Prostate gland (tissue), 2 donors: ENCODE data around the gene B4GALNT3.

Experiments
- CTCF ChIP-seq, 4 experiments: fragments of 200-600 bp in 2 of 4; fragments of 450-650 bp in 2 of 4; sonication (generic) in 2 of 4; IDR thresholded peaks; 1 replicate in 3 of 4; 2 replicates in 1 of 4; pipeline ENCODE4 v1.5.1; 2016 to 2019; ENCODE audit warnings: antibody characterized with exemption in 4 of 4, mild to moderate bottlenecking in 2 of 4, moderate library complexity in 2 of 4
- POLR2A ChIP-seq: fragments of 450-650 bp; IDR thresholded peaks from one replicate; pipeline ENCODE4 v1.6.1; 2016; ENCODE audit warnings: antibody characterized with exemption, mild to moderate bottlenecking

- no peak for TF ChIP-seq POLR2A
- TF ChIP-seq CTCF (IDR thresholded peaks at IDR 0.05), result no peak
Observed at GRCh38 chr12:536751-537245, 77.1 kb downstream of the B4GALNT3 start.
